ENCODE results near the gene TWNK. TPM values are rescaled to one million over a fixed set of nuclear protein-coding genes. Genes with fewer than 3 reads are reported as not detected.

The TWNK gene
- total and polyA plus RNA-seq, 9 of the 15 experiments (the other 6 are each of a cell fraction or from before 2014, with no cell fraction given), result 11.6 to 34.7 (median 17.4) TPM

DNA sequence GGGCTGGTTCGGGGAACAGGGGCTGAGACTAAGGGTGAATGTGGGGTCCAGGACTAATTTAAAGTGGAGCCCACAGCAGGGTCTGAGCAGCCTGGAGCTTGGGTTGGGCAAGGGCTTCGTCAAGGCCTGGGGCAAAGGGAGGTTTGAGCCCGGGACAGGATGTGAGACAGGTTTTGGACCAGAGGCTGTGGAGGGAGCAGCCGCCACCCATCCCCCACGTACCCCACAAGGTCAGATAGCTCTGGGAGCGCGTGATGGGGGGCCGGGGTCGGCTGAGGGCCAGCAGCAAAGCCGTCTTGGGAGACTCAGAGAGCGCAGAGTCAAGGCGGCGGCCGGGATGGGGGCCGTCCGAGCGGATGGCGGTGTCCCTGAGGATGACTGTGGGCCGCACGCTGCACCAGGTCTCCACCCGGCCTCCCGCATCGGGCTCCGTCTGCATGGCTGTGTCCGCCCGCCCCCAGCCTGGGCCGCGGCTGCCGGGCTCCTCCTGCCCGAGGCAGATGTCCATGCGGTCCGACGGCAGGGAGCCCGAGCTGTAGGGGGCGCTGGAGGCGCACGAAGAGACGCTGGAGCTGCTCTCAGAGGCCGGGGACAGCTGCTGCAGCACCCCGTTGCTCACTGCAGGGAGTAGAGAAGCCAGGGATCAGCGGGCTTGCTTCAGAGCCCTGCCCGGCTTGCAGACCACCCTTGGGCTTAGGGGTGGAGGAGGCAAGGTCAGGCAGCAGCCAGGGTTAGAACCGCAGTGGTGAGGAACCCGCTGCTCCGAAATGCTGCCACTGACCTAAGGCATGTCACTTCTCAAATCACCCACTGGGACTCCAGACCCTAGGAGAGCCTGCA, 31.5 kb downstream of the TWNK start:
- H3K27ac ChIP-seq (ENCODE audit: extremely low read depth, low read depth, low read length), result no peak overlapping the region
- 45% methylated on average over 13 of the region's 45 CpGs for WGBS (ENCODE audit: insufficient coverage, low coverage, missing lambda C conversion rate)
- no peaks in the 10 kb centered on the region for H3K27me3 ChIP-seq (ENCODE audit: control insufficient read depth in 2 of 2, insufficient read depth in 2 of 2, low read length in 2 of 2)
- peak; percentile 97 for ATAC-seq
- FAIRE-seq, result peak; percentile 15
- no TSS peak for BruUV-seq (replicated peaks)
- POLR2A ChIA-PET, result interaction anchor here (0.6 to 1.0 kb wide), 4 partner anchors 12 to 149 kb away, joined by 3 to 6 read pairs (median 3); partner anchors contain the start of genes PDZD7 and SFXN3
- H3K36me3 ChIP-seq (ENCODE audit: control insufficient read depth, insufficient read depth, low read length), result no peaks in the 10 kb centered on the region
- H2AFZ ChIP-seq (ENCODE audit: low read depth, low read length), result peak overlapping the region; percentile 72
- in situ Hi-C loops (cut with MboI), result loop anchor here (10.0 kb wide), 1 partner anchor 464 kb away; no protein-coding TSS in a partner anchor
- no peaks in the 10 kb centered on the region for H3K79me2 ChIP-seq (ENCODE audit: control insufficient read depth, insufficient read depth, low read length)
- peaks cover 0 to 13% of the 10 kb centered on the region in 2 experiments; a peak in 3 of 5 replicates for H3K4me1 ChIP-seq (replicated peaks in 1 of 2; ENCODE audit: control insufficient read depth in 2 of 2, insufficient read depth in 2 of 2, low read length in 2 of 2)
- H3K9ac ChIP-seq (ENCODE audit: insufficient read depth in 1 of 2, low read depth in 2 of 2, low read length in 2 of 2), result peak overlapping the region in 1 of 2 experiments; percentile 82; a peak in 2 of 4 replicates
- DNase-seq (ENCODE audit: extremely low read depth in 1 of 4, low spot score in 3 of 4), result peak; percentile 76 to 87 (median 82)
- no peaks in the 10 kb centered on the region for H3K9me3 ChIP-seq (replicated peaks; ENCODE audit: control insufficient read depth, insufficient read depth, low read depth, low read length)
- CTCF ChIA-PET (ENCODE audit: low intra/inter-chr PET ratio), result interaction anchor here (1.1 to 1.7 kb wide), 2 partner anchors 48 to 127 kb away, joined by 3 to 18 read pairs; no protein-coding TSS in a partner anchor
- peak overlapping the region; percentile 38 for H3K4me2 ChIP-seq (ENCODE audit: insufficient read depth, low read length)
- no peak overlapping the region for H3K4me3 ChIP-seq
- no peaks in the 10 kb centered on the region for H3K9me1 ChIP-seq (ENCODE audit: control insufficient read depth, insufficient read depth, low read length)
- H4K20me1 ChIP-seq (replicated peaks; ENCODE audit: control insufficient read depth, insufficient read depth, low read length), result no peaks in the 10 kb centered on the region
- intact Hi-C loops (cut with micrococcal nuclease), result loop anchor here (10.0 kb wide), 1 partner anchor 46 kb away; the partner anchor contains the start of gene KAZALD1
- peak; percentile 36; the same call in 1 of the 2 replicates for TF ChIP-seq CXXC5 (CRISPR knock-in tag; IDR thresholded peaks at IDR 0.05)
- TF ChIP-seq, protein P1, sequence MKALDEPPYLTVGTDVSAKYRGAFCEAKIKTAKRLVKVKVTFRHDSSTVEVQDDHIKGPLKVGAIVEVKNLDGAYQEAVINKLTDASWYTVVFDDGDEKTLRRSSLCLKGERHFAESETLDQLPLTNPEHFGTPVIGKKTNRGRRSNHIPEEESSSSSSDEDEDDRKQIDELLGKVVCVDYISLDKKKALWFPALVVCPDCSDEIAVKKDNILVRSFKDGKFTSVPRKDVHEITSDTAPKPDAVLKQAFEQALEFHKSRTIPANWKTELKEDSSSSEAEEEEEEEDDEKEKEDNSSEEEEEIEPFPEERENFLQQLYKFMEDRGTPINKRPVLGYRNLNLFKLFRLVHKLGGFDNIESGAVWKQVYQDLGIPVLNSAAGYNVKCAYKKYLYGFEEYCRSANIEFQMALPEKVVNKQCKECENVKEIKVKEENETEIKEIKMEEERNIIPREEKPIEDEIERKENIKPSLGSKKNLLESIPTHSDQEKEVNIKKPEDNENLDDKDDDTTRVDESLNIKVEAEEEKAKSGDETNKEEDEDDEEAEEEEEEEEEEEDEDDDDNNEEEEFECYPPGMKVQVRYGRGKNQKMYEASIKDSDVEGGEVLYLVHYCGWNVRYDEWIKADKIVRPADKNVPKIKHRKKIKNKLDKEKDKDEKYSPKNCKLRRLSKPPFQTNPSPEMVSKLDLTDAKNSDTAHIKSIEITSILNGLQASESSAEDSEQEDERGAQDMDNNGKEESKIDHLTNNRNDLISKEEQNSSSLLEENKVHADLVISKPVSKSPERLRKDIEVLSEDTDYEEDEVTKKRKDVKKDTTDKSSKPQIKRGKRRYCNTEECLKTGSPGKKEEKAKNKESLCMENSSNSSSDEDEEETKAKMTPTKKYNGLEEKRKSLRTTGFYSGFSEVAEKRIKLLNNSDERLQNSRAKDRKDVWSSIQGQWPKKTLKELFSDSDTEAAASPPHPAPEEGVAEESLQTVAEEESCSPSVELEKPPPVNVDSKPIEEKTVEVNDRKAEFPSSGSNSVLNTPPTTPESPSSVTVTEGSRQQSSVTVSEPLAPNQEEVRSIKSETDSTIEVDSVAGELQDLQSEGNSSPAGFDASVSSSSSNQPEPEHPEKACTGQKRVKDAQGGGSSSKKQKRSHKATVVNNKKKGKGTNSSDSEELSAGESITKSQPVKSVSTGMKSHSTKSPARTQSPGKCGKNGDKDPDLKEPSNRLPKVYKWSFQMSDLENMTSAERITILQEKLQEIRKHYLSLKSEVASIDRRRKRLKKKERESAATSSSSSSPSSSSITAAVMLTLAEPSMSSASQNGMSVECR (CRISPR knock-in tag; IDR thresholded peaks at IDR 0.05), result peak; percentile 55
- peak; percentile 45; the same call in 1 of the 2 replicates for TF ChIP-seq POLR2G (IDR thresholded peaks at IDR 0.05; ENCODE audit: low read depth, low read length)
- no peak for TF ChIP-seq ESRRA (IDR thresholded peaks at IDR 0.05; ENCODE audit: borderline replicate concordance, low read depth)
- peak; percentile 66 to 75 for TF ChIP-seq RAD21 (CRISPR knock-in tag; conservative IDR thresholded peaks at IDR 0.05 in 1 of 2, IDR thresholded peaks at IDR 0.05 in 1 of 2)
- peak; percentile 71 for TF ChIP-seq RB1 (IDR thresholded peaks at IDR 0.05; ENCODE audit: low read depth)
- TF ChIP-seq, protein P2, sequence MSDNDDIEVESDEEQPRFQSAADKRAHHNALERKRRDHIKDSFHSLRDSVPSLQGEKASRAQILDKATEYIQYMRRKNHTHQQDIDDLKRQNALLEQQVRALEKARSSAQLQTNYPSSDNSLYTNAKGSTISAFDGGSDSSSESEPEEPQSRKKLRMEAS (CRISPR knock-in tag; IDR thresholded peaks at IDR 0.05), result peak; percentile 97
- no peak for TF ChIP-seq MTF1 (CRISPR knock-in tag; IDR thresholded peaks at IDR 0.05; ENCODE audit: borderline replicate concordance)
- TF ChIP-seq FIP1L1 (IDR thresholded peaks at IDR 0.05; ENCODE audit: low read depth, low read length, poor library complexity, severe bottlenecking), result peak; percentile 51
- peak; percentile 69; the same call in 1 of the 2 replicates for TF ChIP-seq ZSCAN29 (IDR thresholded peaks at IDR 0.05)
- peak; percentile 87 for TF ChIP-seq FOXP1 (CRISPR knock-in tag; IDR thresholded peaks at IDR 0.05)
- peak; percentile 77 for TF ChIP-seq MYC (IDR thresholded peaks at IDR 0.05; ENCODE audit: low read depth, low read length)
- TF ChIP-seq MYC (CRISPR knock-in tag; IDR thresholded peaks at IDR 0.05; ENCODE audit: borderline replicate concordance, low read depth), result no peak
- peak; percentile 53; the same call in 1 of the 2 replicates for TF ChIP-seq NCOA6 (IDR thresholded peaks at IDR 0.05)
- TF ChIP-seq, protein P3, sequence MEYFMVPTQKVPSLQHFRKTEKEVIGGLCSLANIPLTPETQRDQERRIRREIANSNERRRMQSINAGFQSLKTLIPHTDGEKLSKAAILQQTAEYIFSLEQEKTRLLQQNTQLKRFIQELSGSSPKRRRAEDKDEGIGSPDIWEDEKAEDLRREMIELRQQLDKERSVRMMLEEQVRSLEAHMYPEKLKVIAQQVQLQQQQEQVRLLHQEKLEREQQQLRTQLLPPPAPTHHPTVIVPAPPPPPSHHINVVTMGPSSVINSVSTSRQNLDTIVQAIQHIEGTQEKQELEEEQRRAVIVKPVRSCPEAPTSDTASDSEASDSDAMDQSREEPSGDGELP (CRISPR knock-in tag; IDR thresholded peaks at IDR 0.05; ENCODE audit: borderline replicate concordance), result peak; percentile 86

Measured in K562 (cell line).